B cell (primary cell): Measurements from ENCODE around the gene PDS5A. TPM values are rescaled to one million over a fixed set of nuclear protein-coding genes. Genes with fewer than 3 reads are reported as not detected.
"Not testable (repeated sequence)": the region's sequence is repeated elsewhere in the genome, so short reads cannot be mapped to it uniquely, and the experiment has no call there.

Experiments
- ATAC-seq: fragments of 200-7000 bp; cut with Tn5 transposase; one replicate; pipeline ENCODE4 v1.10.0; 2021; ENCODE audit warnings: low read depth, mild to moderate bottlenecking, moderate number of reproducible peaks, moderate library complexity
- CTCF ChIA-PET: fragments of 350-600 bp; sonication (Branson Sonifier 250); formaldehyde crosslinking; loops from one replicate; lab custom pipeline; 2021; ENCODE audit warnings: antibody characterized with exemption, inconsistent platforms; lab: Charles Lee
- POLR2A ChIA-PET: fragments of 350-600 bp; sonication (Branson Sonifier 250); formaldehyde crosslinking; loops from one replicate; lab custom pipeline; 2021; ENCODE audit warnings: antibody characterized with exemption; lab: Charles Lee
- DNase-seq: peaks from one replicate; pipeline ENCODE4 v3.0.0; 2013
- H2AFZ ChIP-seq: 2 replicates; pipeline ENCODE4 v1.6.1; 2012; ENCODE audit warnings: mild to moderate bottlenecking, low read depth, low read length; ENCODE audit not compliant: insufficient read depth, poor library complexity, severe bottlenecking
- H3K27ac ChIP-seq, 2 donors: 1 replicate in 1 of 2; 2 replicates in 1 of 2; pipeline ENCODE4 v1.5.1; 2012 to 2013; ENCODE audit warnings: low read length in 2 of 2, mild to moderate bottlenecking in 2 of 2, moderate library complexity in 1 of 2
- H3K27me3 ChIP-seq, 4 experiments: fragments of 200-600 bp in 1 of 4; sonication (generic) in 1 of 4; replicated peaks in 1 of 4; 1 replicate in 2 of 4; 2 replicates in 2 of 4; pipeline versions ENCODE4 v1.6.1 to v1.7.0; 2013 to 2016; ENCODE audit warnings: low read length in 3 of 4, mild to moderate bottlenecking in 2 of 4, mixed read lengths in 1 of 4, moderate library complexity in 1 of 4; ENCODE audit not compliant: insufficient read depth in 4 of 4, control insufficient read depth in 3 of 4; ENCODE audit errors: control extremely low read depth in 1 of 4
- H3K36me3 ChIP-seq, 2 experiments: replicated peaks in 1 of 2; 1 replicate in 1 of 2; 2 replicates in 1 of 2; pipeline versions ENCODE4 v1.6.1 to v1.7.1; 2013; ENCODE audit warnings: low read length in 1 of 2; ENCODE audit not compliant: insufficient read depth in 2 of 2, control insufficient read depth in 1 of 2; ENCODE audit errors: control extremely low read depth in 1 of 2, extremely low read depth in 1 of 2
- H3K4me1 ChIP-seq, 2 donors: fragments of 200-600 bp in 1 of 2; sonication (generic) in 1 of 2; 1 replicate in 1 of 2; 2 replicates in 1 of 2; pipeline versions ENCODE4 v1.5.1 to v1.6.1; 2013 to 2017; ENCODE audit warnings: low read length in 2 of 2; ENCODE audit not compliant: control insufficient read depth in 2 of 2, insufficient read depth in 2 of 2
- H3K4me2 ChIP-seq: replicated peaks from 2 replicates; pipeline ENCODE3; 2012; ENCODE audit warnings: mild to moderate bottlenecking, low read depth, low read length; ENCODE audit not compliant: poor library complexity, severe bottlenecking
- H3K4me3 ChIP-seq, 5 experiments: fragments of 200-600 bp in 1 of 5; sonication (generic) in 1 of 5; 1 replicate in 3 of 5; 2 replicates in 2 of 5; pipeline versions ENCODE4 v1.5.1 to v1.7.0; 2011 to 2016; ENCODE audit warnings: low read length in 4 of 5, mild to moderate bottlenecking in 4 of 5, low read depth in 2 of 5, control low read depth in 1 of 5, moderate library complexity in 1 of 5; ENCODE audit not compliant: insufficient read depth in 1 of 5; ENCODE audit errors: control extremely low read depth in 1 of 5, extremely low read depth in 1 of 5
- H3K79me2 ChIP-seq: fragments of 200-600 bp; sonication (generic); one replicate; pipeline ENCODE4 v1.6.0; 2016; ENCODE audit warnings: low read length; ENCODE audit not compliant: control insufficient read depth, insufficient read depth
- H3K9ac ChIP-seq: fragments of 200-600 bp; sonication (generic); 2 replicates; pipeline ENCODE4 v1.6.1; 2017; ENCODE audit warnings: mild to moderate bottlenecking, low read length, moderate library complexity
- H3K9me3 ChIP-seq, 3 donors: one replicate each; pipeline versions ENCODE4 v1.6.1 to v1.7.1; 2013; ENCODE audit warnings: low read length in 2 of 3; ENCODE audit not compliant: control insufficient read depth in 2 of 3, insufficient read depth in 1 of 3; ENCODE audit errors: control extremely low read depth in 1 of 3
- H4K20me1 ChIP-seq: 2 replicates; pipeline ENCODE4 v1.6.0; 2012; ENCODE audit warnings: mild to moderate bottlenecking, low read length; ENCODE audit not compliant: insufficient read depth, control insufficient read depth, poor library complexity, severe bottlenecking
- H3K27ac Mint-ChIP-seq: one replicate; pipeline ENCODE4 v1.8.0; 2021; ENCODE audit warnings: mixed read lengths
- H3K27me3 Mint-ChIP-seq: one replicate; pipeline ENCODE4 v1.8.0; 2021; ENCODE audit warnings: mixed read lengths
- H3K4me1 Mint-ChIP-seq: one replicate; pipeline ENCODE4 v1.8.0; 2021; ENCODE audit warnings: mixed read lengths
- H3K4me3 Mint-ChIP-seq: one replicate; pipeline ENCODE4 v1.8.0; 2021; ENCODE audit warnings: mixed read lengths
- H3K9me3 Mint-ChIP-seq: one replicate; pipeline ENCODE4 v1.8.0; 2022; ENCODE audit warnings: mixed read lengths; ENCODE audit not compliant: insufficient read depth
- EZH2 ChIP-seq: IDR thresholded peaks from 2 replicates; pipeline ENCODE4 v1.6.1; 2012; ENCODE audit warnings: borderline replicate concordance, low read depth, mild to moderate bottlenecking, moderate library complexity, low read length; ENCODE audit not compliant: insufficient read depth, poor library complexity, severe bottlenecking
- WGBS: methylation state at CpG from one replicate; pipeline ENCODE4 v1.1.5; 2013; ENCODE audit warnings: missing lambda C conversion rate; ENCODE audit not compliant: insufficient coverage; 5-methylcytosine and 5-hydroxymethylcytosine counted together
- intact Hi-C: fragments of 100-400 bp; cut with micrococcal nuclease; formaldehyde crosslinking; loops from one replicate; pipeline ENCODE4 v1.10.0; 2022
- polyA minus RNA-seq: library from RNA; depleted of rRNA, polyadenylated mRNA; stranded (reverse); fragments of >200 nt; gene quantifications from 2 replicates; pipeline ENCODE4 v1.2.3, GENCODE V29; 2012
- polyA plus RNA-seq: library from polyadenylated mRNA; depleted of rRNA; stranded (reverse); fragments of >200 nt; gene quantifications from 2 replicates; pipeline ENCODE4 v1.2.3, GENCODE V29; 2012
- total RNA-seq, 2 donors: library from RNA; stranded (reverse); fragments of 120-200 nt in 1 of 2; gene quantifications; 1 replicate in 1 of 2; 2 replicates in 1 of 2; pipeline versions ENCODE4 v1.2.3 to v1.2.4, GENCODE V29; 2013 to 2022
- TF ChIP-seq, protein P1 (sequence below): fragments of 200-600 bp; IDR thresholded peaks from one replicate; pipeline ENCODE4 v1.8.0; 2022; ENCODE audit warnings: antibody characterized with exemption, mild to moderate bottlenecking

Gene PDS5A, protein sequence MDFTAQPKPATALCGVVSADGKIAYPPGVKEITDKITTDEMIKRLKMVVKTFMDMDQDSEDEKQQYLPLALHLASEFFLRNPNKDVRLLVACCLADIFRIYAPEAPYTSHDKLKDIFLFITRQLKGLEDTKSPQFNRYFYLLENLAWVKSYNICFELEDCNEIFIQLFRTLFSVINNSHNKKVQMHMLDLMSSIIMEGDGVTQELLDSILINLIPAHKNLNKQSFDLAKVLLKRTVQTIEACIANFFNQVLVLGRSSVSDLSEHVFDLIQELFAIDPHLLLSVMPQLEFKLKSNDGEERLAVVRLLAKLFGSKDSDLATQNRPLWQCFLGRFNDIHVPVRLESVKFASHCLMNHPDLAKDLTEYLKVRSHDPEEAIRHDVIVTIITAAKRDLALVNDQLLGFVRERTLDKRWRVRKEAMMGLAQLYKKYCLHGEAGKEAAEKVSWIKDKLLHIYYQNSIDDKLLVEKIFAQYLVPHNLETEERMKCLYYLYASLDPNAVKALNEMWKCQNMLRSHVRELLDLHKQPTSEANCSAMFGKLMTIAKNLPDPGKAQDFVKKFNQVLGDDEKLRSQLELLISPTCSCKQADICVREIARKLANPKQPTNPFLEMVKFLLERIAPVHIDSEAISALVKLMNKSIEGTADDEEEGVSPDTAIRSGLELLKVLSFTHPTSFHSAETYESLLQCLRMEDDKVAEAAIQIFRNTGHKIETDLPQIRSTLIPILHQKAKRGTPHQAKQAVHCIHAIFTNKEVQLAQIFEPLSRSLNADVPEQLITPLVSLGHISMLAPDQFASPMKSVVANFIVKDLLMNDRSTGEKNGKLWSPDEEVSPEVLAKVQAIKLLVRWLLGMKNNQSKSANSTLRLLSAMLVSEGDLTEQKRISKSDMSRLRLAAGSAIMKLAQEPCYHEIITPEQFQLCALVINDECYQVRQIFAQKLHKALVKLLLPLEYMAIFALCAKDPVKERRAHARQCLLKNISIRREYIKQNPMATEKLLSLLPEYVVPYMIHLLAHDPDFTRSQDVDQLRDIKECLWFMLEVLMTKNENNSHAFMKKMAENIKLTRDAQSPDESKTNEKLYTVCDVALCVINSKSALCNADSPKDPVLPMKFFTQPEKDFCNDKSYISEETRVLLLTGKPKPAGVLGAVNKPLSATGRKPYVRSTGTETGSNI (N-terminal part only)
- 111 and 116 TPM in 2 replicates for total RNA-seq
- 85.8 TPM for total RNA-seq (2013)
- polyA plus RNA-seq: 19.4 and 30.8 TPM in 2 replicates
- 47.4 and 54.2 TPM in 2 replicates for polyA minus RNA-seq

DNA sequence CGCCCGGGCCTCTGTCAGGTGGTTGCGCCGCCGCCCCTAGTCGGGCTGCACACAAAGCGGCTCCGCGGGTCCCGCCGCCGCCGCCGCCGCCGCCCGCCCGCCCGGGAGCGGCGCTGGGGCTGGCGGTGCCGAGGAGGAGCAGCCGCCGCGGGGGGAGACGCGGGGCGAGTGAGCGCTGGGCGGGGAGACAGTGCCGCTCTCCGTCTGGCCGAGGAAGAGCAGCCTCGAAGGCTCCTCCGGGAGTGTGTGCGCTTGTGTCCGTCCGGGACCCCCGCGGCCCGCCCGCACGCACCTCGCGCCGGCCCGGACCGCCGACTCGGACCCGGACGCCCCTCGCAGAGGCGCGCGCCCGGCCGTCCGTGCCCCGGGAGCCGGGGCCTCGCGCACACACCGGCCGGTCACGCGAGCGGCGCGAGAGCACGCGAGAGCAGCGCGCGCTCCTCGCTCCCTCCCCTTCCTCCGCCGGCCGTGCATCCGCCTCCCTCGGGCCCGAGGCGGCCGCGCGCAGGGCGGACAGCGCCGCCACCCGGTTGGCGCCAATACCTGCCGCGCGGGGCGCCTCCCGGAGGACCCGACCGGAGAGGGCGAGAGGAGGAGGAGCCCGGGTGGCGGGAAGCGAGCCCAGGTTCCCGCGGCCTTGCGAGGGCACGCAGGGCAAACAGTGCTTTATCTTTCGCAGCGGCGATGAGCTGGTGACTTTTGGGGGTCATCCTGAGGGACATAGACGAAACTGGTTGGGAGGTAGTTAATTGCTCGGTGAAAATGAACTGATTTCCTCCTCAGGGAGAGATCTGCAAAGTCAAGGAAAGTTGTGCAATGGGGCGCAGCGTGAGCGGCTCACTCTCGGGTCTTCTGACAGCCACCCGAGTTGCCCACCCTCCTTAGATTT is at the start of gene PDS5A:
Gene PDS5A, minus strand, starts transcription at position 423 of the 889 bp plus-strand sequence. CDS start 1,334 bp downstream, outside the sequence.
- Histone ChIP-seq H2AFZ (peak within 1 kb of the TSS; percentile 97), H3K4me1 (peaks cover 11 to 15% of the 10 kb centered on the region in 2 donors), H3K4me2 (peak within 1 kb of the TSS; percentile 93), H3K27ac (peak within 1 kb of the TSS; percentile 71 to 83), H3K9ac (peak within 1 kb of the TSS; percentile 86), H3K27me3 (no peaks in the 10 kb centered on the region), H3K36me3 (peaks cover 4 to 15% of the 10 kb centered on the region in 2 experiments), H3K4me3 (peak within 1 kb of the TSS; percentile 55 to 93 (median 83)), H3K79me2 (peaks cover 56% of the 10 kb centered on the region), H3K9me3 (no peaks in the 10 kb centered on the region), H4K20me1 (peaks cover 30% of the 10 kb centered on the region)
- H3K4me1 Mint-ChIP-seq: peaks cover 31% of the 10 kb centered on the region
- DNase-seq (peak; percentile 95), ATAC-seq (peak; percentile 84)
- WGBS: under 1% methylated on average over 115 of the region's 117 CpGs
- CTCF ChIA-PET: interaction anchor here (0.6 to 2.0 kb wide), 15 partner anchors 11 to 1215 kb away, joined by 3 to 17 read pairs (median 4); partner anchors contain the start of genes LIAS, SMIM14 and UBE2K
- no peak for TF ChIP-seq EZH2
- TF ChIP-seq, protein P1, sequence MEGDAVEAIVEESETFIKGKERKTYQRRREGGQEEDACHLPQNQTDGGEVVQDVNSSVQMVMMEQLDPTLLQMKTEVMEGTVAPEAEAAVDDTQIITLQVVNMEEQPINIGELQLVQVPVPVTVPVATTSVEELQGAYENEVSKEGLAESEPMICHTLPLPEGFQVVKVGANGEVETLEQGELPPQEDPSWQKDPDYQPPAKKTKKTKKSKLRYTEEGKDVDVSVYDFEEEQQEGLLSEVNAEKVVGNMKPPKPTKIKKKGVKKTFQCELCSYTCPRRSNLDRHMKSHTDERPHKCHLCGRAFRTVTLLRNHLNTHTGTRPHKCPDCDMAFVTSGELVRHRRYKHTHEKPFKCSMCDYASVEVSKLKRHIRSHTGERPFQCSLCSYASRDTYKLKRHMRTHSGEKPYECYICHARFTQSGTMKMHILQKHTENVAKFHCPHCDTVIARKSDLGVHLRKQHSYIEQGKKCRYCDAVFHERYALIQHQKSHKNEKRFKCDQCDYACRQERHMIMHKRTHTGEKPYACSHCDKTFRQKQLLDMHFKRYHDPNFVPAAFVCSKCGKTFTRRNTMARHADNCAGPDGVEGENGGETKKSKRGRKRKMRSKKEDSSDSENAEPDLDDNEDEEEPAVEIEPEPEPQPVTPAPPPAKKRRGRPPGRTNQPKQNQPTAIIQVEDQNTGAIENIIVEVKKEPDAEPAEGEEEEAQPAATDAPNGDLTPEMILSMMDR: peak; percentile 79
- peak within 1 kb of the TSS; percentile 91 for H3K4me3 Mint-ChIP-seq
- H3K27me3 Mint-ChIP-seq: no peaks in the 10 kb centered on the region
- no peaks in the 10 kb centered on the region for H3K9me3 Mint-ChIP-seq
- H3K27ac Mint-ChIP-seq: peak within 1 kb of the TSS; percentile 93
- POLR2A ChIA-PET: interaction anchor here (0.6 to 1.2 kb wide), 3 partner anchors 30 to 519 kb away, joined by 3 to 9 read pairs (median 4); partner anchors contain the start of genes LIAS and RPL9
- intact Hi-C loops: loop anchor here (1.0 to 10.0 kb wide), 12 partner anchors 31 to 933 kb away; partner anchors contain the start of genes LIAS, N4BP2, RFC1 and RHOH

DNA sequence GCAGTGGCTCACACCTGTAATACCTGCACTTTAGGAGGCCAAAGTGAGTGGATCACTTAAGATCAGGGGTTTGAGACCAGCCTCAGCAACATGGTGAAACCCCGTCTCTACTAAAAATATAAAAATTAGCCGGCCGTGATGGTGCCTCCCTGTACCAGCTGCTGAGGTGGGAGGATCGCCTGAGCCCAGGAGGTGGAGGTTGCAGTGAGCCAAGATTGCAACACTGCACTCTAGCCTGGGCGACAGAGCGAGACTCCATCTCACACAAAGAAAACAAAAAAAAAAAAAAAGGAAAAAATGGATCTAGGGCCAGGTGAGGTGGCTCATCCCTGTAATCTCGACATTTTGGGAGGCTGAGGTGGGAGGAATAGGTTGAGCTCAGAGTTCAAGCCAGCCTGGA is 46.3 kb upstream of the PDS5A start:
- H3K4me1 ChIP-seq, H3K4me3 ChIP-seq, H3K27ac ChIP-seq, H2AFZ ChIP-seq, H3K27me3 Mint-ChIP-seq, H3K27me3 ChIP-seq, ATAC-seq, H3K79me2 ChIP-seq, POLR2A ChIA-PET, H3K9me3 Mint-ChIP-seq, intact Hi-C loops, H3K36me3 ChIP-seq, H3K4me1 Mint-ChIP-seq, H3K9ac ChIP-seq, H4K20me1 ChIP-seq, DNase-seq, H3K9me3 ChIP-seq, H3K27ac Mint-ChIP-seq, CTCF ChIA-PET, H3K4me2 ChIP-seq, H3K4me3 Mint-ChIP-seq: not testable (repeated sequence)
- whole genome bisulfite sequencing: 86% methylated on average over 1 of the region's 7 CpGs
